Right atrium auricular region (tissue), 2 donors: ENCODE data around the gene GPBP1L1. TPM values are rescaled to one million over a fixed set of nuclear protein-coding genes. Genes with fewer than 3 reads are reported as not detected.

ENCODE experiments used
- DNase-seq: peaks from one replicate; pipeline ENCODE4 v3.0.0-alpha.2; 2019; ENCODE audit warnings: low spot score
- H3K27ac ChIP-seq, 2 donors: fragments of 200-600 bp; sonication (generic); 1 replicate in 1 of 2; 2 replicates in 1 of 2; pipeline ENCODE4 v1.5.1; 2016 to 2019
- H3K27me3 ChIP-seq, 2 donors: fragments of 200-600 bp; sonication (generic); one replicate each; pipeline versions ENCODE4 v1.5.1 to v1.6.0; 2017 to 2019
- H3K36me3 ChIP-seq: fragments of 200-600 bp; sonication (generic); one replicate; pipeline ENCODE4 v1.5.1; 2016
- H3K4me1 ChIP-seq, 2 donors: fragments of 200-600 bp; sonication (generic); one replicate each; pipeline versions ENCODE4 v1.5.1 to v1.6.0; 2017 to 2019
- H3K4me3 ChIP-seq, 2 donors: fragments of 200-600 bp; sonication (generic); 1 replicate in 1 of 2; 2 replicates in 1 of 2; pipeline ENCODE4 v1.5.1; 2017 to 2019; ENCODE audit warnings: mild to moderate bottlenecking in 1 of 2, moderate library complexity in 1 of 2
- H3K9me3 ChIP-seq, 2 donors: fragments of 200-600 bp; sonication (generic); one replicate each; pipeline ENCODE4 v1.5.1; 2019
- CTCF ChIP-seq, 2 donors: fragments of 200-600 bp; sonication (generic); IDR thresholded peaks; one replicate each; pipeline ENCODE4 v1.5.1; 2019; ENCODE audit warnings: antibody characterized with exemption in 2 of 2
- total RNA-seq, 2 donors: library from RNA; depleted of rRNA; stranded (reverse); fragments of >200 nt; gene quantifications; one replicate each; pipeline ENCODE4 v1.1.0, GENCODE V29; 2016

Gene GPBP1L1
- total RNA-seq, 2 donors from 2014 or later: 77.3 to 106 TPM

- Histone ChIP-seq H3K36me3 (no peaks in the 10 kb centered on the region), H3K4me1 (peaks cover 0 to 57% of the 10 kb centered on the region in 2 donors), H3K9me3 (no peaks in the 10 kb centered on the region), H3K27me3 (no peaks in the 10 kb centered on the region), H3K27ac (no peak overlapping the region), H3K4me3 (no peak overlapping the region)
- no peak for DNase-seq
- no peak for TF ChIP-seq CTCF (IDR thresholded peaks at IDR 0.05)
Observed at GRCh38 chr1:45668526-45668925, 17.8 kb downstream of the GPBP1L1 start.

DNA sequence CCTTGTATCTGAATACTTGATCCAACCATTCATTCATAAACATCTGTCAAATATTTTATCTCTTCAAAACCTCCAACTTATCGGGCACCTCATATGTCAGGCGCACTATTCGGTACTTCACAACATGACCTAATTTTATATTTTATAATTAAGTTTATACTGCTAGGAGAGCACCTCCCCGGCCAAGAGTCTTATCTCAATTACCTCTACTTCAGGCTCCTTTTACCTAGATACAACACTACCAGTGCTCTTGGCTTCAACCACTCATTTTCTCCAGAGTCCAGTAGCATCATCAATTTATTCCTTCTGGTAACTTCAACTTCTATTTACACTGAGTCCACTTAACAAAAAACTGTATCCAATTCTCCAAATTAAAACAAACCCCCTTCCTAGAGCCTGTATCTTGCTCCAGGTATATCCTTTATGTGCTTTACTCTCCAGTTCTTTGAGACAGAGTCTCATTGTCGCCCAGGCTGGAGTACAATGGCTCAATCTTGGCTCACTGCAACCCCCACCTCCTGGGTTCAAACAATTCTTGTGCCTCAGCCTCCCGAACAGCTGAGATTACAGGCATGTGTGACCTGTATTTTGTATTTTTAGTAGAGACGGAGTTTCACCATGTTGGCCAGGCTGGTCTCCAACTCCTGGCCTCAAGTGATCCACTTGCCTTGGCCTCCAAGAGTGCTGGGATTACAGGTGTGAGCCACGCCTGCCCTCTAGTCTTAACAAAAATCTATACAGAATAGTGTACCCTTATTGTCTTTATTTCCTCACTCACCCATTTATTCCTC lies 18.8 kb downstream of the GPBP1L1 start:
- H3K4me3 ChIP-seq: no peak overlapping the region
- H3K9me3 ChIP-seq: no peaks in the 10 kb centered on the region
- H3K36me3 ChIP-seq: no peaks in the 10 kb centered on the region
- no peak overlapping the region for H3K27ac ChIP-seq
- H3K27me3 ChIP-seq: no peaks in the 10 kb centered on the region
- DNase-seq: no peak
- H3K4me1 ChIP-seq: peaks cover 0 to 49% of the 10 kb centered on the region in 2 donors
- no peak for TF ChIP-seq CTCF (IDR thresholded peaks at IDR 0.05)

- no peak for TF ChIP-seq CTCF (IDR thresholded peaks at IDR 0.05)
- no peak for DNase-seq
- H3K27me3 ChIP-seq: no peaks in the 10 kb centered on the region
- peaks cover 0 to 48% of the 10 kb centered on the region in 2 donors for H3K4me1 ChIP-seq
- no peak overlapping the region for H3K27ac ChIP-seq
- no peaks in the 10 kb centered on the region for H3K9me3 ChIP-seq
- H3K4me3 ChIP-seq: no peak overlapping the region
- H3K36me3 ChIP-seq: no peaks in the 10 kb centered on the region
Observed at GRCh38 chr1:45666836-45667235, 19.5 kb downstream of the GPBP1L1 start.

DNA sequence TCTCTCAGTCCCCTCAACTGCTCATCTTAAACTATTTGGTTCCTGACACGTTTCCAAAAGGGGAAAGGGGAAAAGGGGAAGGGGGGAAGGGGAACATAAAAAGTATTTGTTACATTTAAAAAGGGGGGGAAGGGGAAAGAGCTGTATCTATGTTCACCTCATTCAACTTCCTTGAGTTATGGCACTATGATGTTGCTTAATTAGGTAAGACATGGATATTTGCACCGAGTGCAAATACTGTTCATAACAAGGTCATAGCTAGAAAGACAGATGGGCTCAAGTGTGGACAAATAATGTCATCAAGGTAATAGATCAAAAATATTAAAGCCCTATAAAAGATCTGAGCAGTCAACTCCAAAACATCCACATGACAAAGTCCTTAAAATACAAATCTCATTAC lies 26.0 kb downstream of the GPBP1L1 start:
- TF ChIP-seq CTCF (IDR thresholded peaks at IDR 0.05): no peak
- peaks cover 50% of the 10 kb centered on the region for H3K36me3 ChIP-seq
- H3K9me3 ChIP-seq: no peaks in the 10 kb centered on the region
- H3K27ac ChIP-seq: no peak overlapping the region
- H3K4me3 ChIP-seq: no peak overlapping the region
- peaks cover 0 to 6% of the 10 kb centered on the region in 2 donors for H3K4me1 ChIP-seq
- no peaks in the 10 kb centered on the region for H3K27me3 ChIP-seq
- no peak for DNase-seq

- H3K9me3 ChIP-seq: no peaks in the 10 kb centered on the region
- H3K36me3 ChIP-seq: peaks cover 60% of the 10 kb centered on the region
- no peak for TF ChIP-seq CTCF (IDR thresholded peaks at IDR 0.05)
Observed at GRCh38 chr1:45659222-45659621, 27.1 kb downstream of the GPBP1L1 start.

GRCh38 chr1:45658171-45658570 lies 28.2 kb downstream of the GPBP1L1 start:
- peaks cover 71% of the 10 kb centered on the region for H3K36me3 ChIP-seq
- no peak for TF ChIP-seq CTCF (IDR thresholded peaks at IDR 0.05)
- H3K9me3 ChIP-seq: no peaks in the 10 kb centered on the region
- DNase-seq: no peak
- H3K4me1 ChIP-seq: peaks cover 0 to 6% of the 10 kb centered on the region in 2 donors
- no peaks in the 10 kb centered on the region for H3K27me3 ChIP-seq
- no peak overlapping the region for H3K4me3 ChIP-seq
- no peak overlapping the region for H3K27ac ChIP-seq

More at GRCh38 chr1:45659222-45659621, 27.1 kb downstream of the GPBP1L1 start:
- Histone ChIP-seq H3K27ac (no peak overlapping the region), H3K27me3 (no peaks in the 10 kb centered on the region), H3K4me3 (no peak overlapping the region), H3K4me1 (peaks cover 0 to 6% of the 10 kb centered on the region in 2 donors)
- no peak for DNase-seq
